ENCODE measurements around the gene CYB5R4. TPM values are rescaled to one million over a fixed set of nuclear protein-coding genes. Genes with fewer than 3 reads are reported as not detected.

CYB5R4 gene
- total RNA-seq, 1 experiment from 2014 or later, result 18.9 TPM

DNA sequence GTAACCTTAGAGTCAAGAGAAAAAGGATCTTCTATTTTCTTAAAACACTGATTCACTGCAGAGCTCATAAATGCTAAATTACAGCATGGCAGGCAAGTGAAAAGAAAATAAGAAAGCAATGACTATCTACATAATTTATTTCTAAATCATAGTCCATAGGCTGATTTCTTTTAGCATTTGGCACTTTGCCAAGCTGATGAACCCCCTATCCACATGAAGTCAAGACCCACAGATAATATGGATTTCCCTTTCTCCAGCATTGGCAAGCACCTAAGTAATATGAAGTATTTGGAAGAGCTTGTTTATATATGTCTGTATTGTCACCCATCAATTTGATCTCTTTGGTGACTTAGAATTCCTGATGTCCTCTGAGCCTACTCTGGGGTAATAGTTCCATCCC is 126.2 kb downstream of the CYB5R4 start:
- H3K4me3 Mint-ChIP-seq (ENCODE audit: unreplicated experiment), result no peak overlapping the region

DNA sequence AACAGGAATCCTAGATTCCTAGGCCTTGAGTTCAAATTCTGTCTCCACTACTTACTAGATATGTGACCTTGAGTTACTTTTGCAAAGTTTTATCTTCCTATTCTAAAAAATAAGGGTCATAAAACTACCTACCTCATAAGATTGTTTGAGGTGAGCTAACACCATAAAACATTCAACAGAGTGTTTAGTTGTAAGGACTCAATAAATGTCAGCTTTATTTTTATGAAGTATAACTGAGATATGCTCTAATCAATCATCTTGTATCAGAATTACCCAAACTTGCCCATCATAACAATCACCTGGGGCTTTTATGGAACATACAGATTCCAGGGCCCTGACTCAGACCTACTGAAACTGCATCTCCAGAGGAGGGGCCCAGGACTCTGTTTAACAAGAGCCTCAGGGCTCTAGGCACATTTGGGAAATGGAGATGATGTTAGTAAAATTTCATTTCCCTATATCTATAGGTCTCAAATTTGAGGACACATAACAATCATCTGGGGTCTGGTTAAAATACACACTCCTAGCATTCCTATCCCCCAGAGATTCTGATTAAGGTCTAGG is 138.6 kb downstream of the CYB5R4 start:
- no TSS peak for BruUV-seq (replicated peaks)
- POLR2A ChIA-PET, result interaction anchor here (0.7 kb wide), 1 partner anchor 900 kb away, joined by 3 read pairs; no protein-coding TSS in a partner anchor
- peaks cover 6% of the 10 kb centered on the region for H3K36me3 Mint-ChIP-seq (ENCODE audit: insufficient read depth, unreplicated experiment)

More for the DNA sequence above, 126.2 kb downstream of the CYB5R4 start:
- H3K4me1 Mint-ChIP-seq (ENCODE audit: insufficient read depth, unreplicated experiment), result no peaks in the 10 kb centered on the region
- ChIA-PET CTCF (interaction anchor here (1.1 kb wide), 1 partner anchor 68 kb away, joined by 4 read pairs; no protein-coding TSS in a partner anchor), POLR2A (interaction anchor here (0.7 kb wide), 1 partner anchor 64 kb away, joined by 3 read pairs; no protein-coding TSS in a partner anchor)
- H3K27ac Mint-ChIP-seq (ENCODE audit: low read depth, unreplicated experiment), result no peak overlapping the region
- TF ChIP-seq CTCF (IDR thresholded peaks at IDR 0.05; ENCODE audit: unreplicated experiment), result no peak
- H3K27me3 Mint-ChIP-seq (ENCODE audit: insufficient read depth, unreplicated experiment), result no peaks in the 10 kb centered on the region
- no TSS peak for BruUV-seq (replicated peaks)
- no peak for DNase-seq (ENCODE audit: unreplicated experiment)
- no peaks in the 10 kb centered on the region for H3K9me3 Mint-ChIP-seq (ENCODE audit: unreplicated experiment)
- intact Hi-C loops (cut with micrococcal nuclease), result no loop called here
- H3K36me3 Mint-ChIP-seq (ENCODE audit: insufficient read depth, unreplicated experiment), result no peaks in the 10 kb centered on the region

DNA sequence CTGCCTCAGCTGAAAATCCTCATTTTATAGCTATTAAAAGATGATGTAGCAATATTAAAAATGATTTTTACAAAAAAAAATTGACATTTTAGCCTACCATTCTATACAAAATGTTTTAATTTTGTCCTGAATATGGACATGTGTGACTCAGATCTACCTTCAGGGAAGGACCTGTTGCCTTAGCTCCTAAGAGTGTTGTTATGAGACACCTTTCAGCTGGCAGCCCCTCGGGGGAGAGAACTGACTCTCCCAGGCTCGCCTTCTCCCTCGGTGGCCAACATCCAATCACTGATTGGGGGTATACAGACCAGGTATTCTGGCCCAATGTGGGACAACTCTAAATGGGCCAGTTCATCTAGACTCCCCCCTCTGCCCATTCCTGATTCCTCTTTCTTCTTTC is 141.6 kb downstream of the CYB5R4 start:
- Mint-ChIP-seq H3K36me3 (ENCODE audit: insufficient read depth, unreplicated experiment) (peaks cover 1% of the 10 kb centered on the region), H3K4me3 (ENCODE audit: unreplicated experiment) (no peak overlapping the region), H3K27me3 (ENCODE audit: insufficient read depth, unreplicated experiment) (no peaks in the 10 kb centered on the region), H3K9me3 (ENCODE audit: unreplicated experiment) (no peaks in the 10 kb centered on the region), H3K4me1 (ENCODE audit: insufficient read depth, unreplicated experiment) (no peaks in the 10 kb centered on the region), H3K27ac (ENCODE audit: low read depth, unreplicated experiment) (no peak overlapping the region)
- no TSS peak for BruUV-seq (replicated peaks)
- no peak for TF ChIP-seq CTCF (IDR thresholded peaks at IDR 0.05; ENCODE audit: unreplicated experiment)
- no peak for DNase-seq (ENCODE audit: unreplicated experiment)
- intact Hi-C loops (cut with micrococcal nuclease), result no loop called here
- ChIA-PET POLR2A (no interaction called here), CTCF (no interaction called here)

More for the DNA sequence above, 138.6 kb downstream of the CYB5R4 start:
- Mint-ChIP-seq H3K9me3 (ENCODE audit: unreplicated experiment) (no peaks in the 10 kb centered on the region), H3K4me1 (ENCODE audit: insufficient read depth, unreplicated experiment) (no peaks in the 10 kb centered on the region), H3K27me3 (ENCODE audit: insufficient read depth, unreplicated experiment) (no peaks in the 10 kb centered on the region), H3K4me3 (ENCODE audit: unreplicated experiment) (no peak overlapping the region), H3K27ac (ENCODE audit: low read depth, unreplicated experiment) (no peak overlapping the region)
- CTCF ChIA-PET, result interaction anchor here (0.7 kb wide), 1 partner anchor 13 kb away, joined by 3 read pairs; no protein-coding TSS in a partner anchor
- TF ChIP-seq CTCF (IDR thresholded peaks at IDR 0.05; ENCODE audit: unreplicated experiment), result no peak
- DNase-seq (ENCODE audit: unreplicated experiment), result no peak
- intact Hi-C loops (cut with micrococcal nuclease), result no loop called here

DNA sequence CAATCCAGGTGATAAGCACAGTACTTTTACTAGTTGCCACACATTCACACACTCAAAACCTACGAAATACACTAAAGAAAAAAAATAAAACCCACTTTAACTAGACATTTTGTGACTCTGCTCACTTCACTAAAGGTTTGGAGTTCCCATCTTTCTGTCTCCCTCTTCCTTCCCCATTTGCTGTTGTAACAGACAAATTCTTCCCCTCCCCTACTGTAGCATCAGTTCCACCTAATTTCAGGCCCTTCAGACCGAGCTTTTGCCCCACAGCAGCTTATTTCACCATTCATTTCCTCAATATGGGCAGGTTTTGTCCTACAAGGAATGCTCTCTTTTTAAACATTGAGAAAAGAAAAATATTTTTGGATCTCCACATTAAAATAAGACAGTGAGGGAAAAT is 142.7 kb downstream of the CYB5R4 start:
- BruUV-seq (replicated peaks), result no TSS peak
- H3K4me1 Mint-ChIP-seq (ENCODE audit: insufficient read depth, unreplicated experiment), result no peaks in the 10 kb centered on the region

More for the DNA sequence above, 142.7 kb downstream of the CYB5R4 start:
- intact Hi-C loops (cut with micrococcal nuclease), result no loop called here
- Mint-ChIP-seq H3K36me3 (ENCODE audit: insufficient read depth, unreplicated experiment) (no peaks in the 10 kb centered on the region), H3K4me3 (ENCODE audit: unreplicated experiment) (no peak overlapping the region), H3K27me3 (ENCODE audit: insufficient read depth, unreplicated experiment) (no peaks in the 10 kb centered on the region), H3K9me3 (ENCODE audit: unreplicated experiment) (no peaks in the 10 kb centered on the region), H3K27ac (ENCODE audit: low read depth, unreplicated experiment) (no peak overlapping the region)
- CTCF ChIA-PET, result interaction anchor here (0.9 kb wide), 1 partner anchor 13 kb away, joined by 4 read pairs; no protein-coding TSS in a partner anchor
- no peak for DNase-seq (ENCODE audit: unreplicated experiment)
- TF ChIP-seq CTCF (IDR thresholded peaks at IDR 0.05; ENCODE audit: unreplicated experiment), result no peak
- POLR2A ChIA-PET, result no interaction called here
